KMS-11 (cell line): ENCODE measurements around the gene DUS1L.

ENCODE experiments used
- H2AFZ ChIP-seq: fragments of 200-600 bp; sonication (generic); 2 replicates; pipeline ENCODE4 v1.6.1; 2016; ENCODE audit warnings: antibody characterized with exemption, mixed run types, low read depth
- H3K27ac ChIP-seq: fragments of 200-600 bp; sonication (generic); 2 replicates; pipeline ENCODE4 v1.6.1; 2016; ENCODE audit warnings: mild to moderate bottlenecking, mixed run types
- H3K27me3 ChIP-seq: fragments of 200-600 bp; sonication (generic); 2 replicates; pipeline ENCODE4 v1.6.1; 2017; ENCODE audit warnings: mild to moderate bottlenecking, low read depth, mixed run types, moderate library complexity; ENCODE audit not compliant: insufficient read depth
- H3K36me3 ChIP-seq: fragments of 200-600 bp; sonication (generic); 2 replicates; pipeline ENCODE4 v1.6.1; 2017; ENCODE audit warnings: mild to moderate bottlenecking, mixed run types; ENCODE audit not compliant: insufficient read depth
- H3K4me1 ChIP-seq: fragments of 200-600 bp; sonication (generic); 2 replicates; pipeline ENCODE4 v1.6.1; 2016; ENCODE audit warnings: mild to moderate bottlenecking, low read depth, mixed run types; ENCODE audit not compliant: poor library complexity, severe bottlenecking
- H3K4me2 ChIP-seq: fragments of 200-600 bp; sonication (generic); 2 replicates; pipeline ENCODE4 v1.7.0; 2016; ENCODE audit warnings: mild to moderate bottlenecking, mixed run types
- H3K4me3 ChIP-seq: fragments of 200-600 bp; sonication (generic); IDR thresholded peaks from 2 replicates; pipeline ENCODE4 v1.6.1; 2017; ENCODE audit warnings: low read depth, low read length, mixed read lengths; ENCODE audit not compliant: insufficient read depth
- H3K79me2 ChIP-seq: fragments of 200-600 bp; sonication (generic); 2 replicates; pipeline ENCODE4 v1.6.1; 2016; ENCODE audit warnings: low read depth, mixed run types; ENCODE audit not compliant: insufficient read depth
- H3K9ac ChIP-seq: fragments of 200-600 bp; sonication (generic); 2 replicates; pipeline ENCODE4 v1.6.1; 2016; ENCODE audit warnings: mild to moderate bottlenecking, mixed run types
- H4K20me1 ChIP-seq: fragments of 200-600 bp; sonication (generic); 2 replicates; pipeline ENCODE4 v1.6.1; 2016; ENCODE audit warnings: mild to moderate bottlenecking, mixed run types; ENCODE audit not compliant: insufficient read depth
- CTCF ChIP-seq: fragments of 200-600 bp; sonication (generic); conservative IDR thresholded peaks from 2 replicates; pipeline ENCODE4 v1.6.1; 2017; ENCODE audit warnings: low read depth, mild to moderate bottlenecking, antibody characterized with exemption, low read length, moderate library complexity, mixed read lengths

The DUS1L gene

GRCh38 chr17:82096709-82097183, 31.1 kb upstream of the DUS1L start:
- H3K36me3 ChIP-seq = peaks cover 17% of the 10 kb centered on the region; the same call in 1 of the 2 replicates
- H3K4me2 ChIP-seq = peak overlapping the region; percentile 93
- H3K4me3 ChIP-seq = no peak overlapping the region
- no peak for TF ChIP-seq CTCF
- H3K4me1 ChIP-seq = peaks cover 27% of the 10 kb centered on the region
- no peak overlapping the region for H2AFZ ChIP-seq
- peaks cover 41% of the 10 kb centered on the region for H3K79me2 ChIP-seq
- peak overlapping the region; percentile 92 for H3K9ac ChIP-seq
- peaks cover 13% of the 10 kb centered on the region; the same call in 1 of the 2 replicates for H4K20me1 ChIP-seq
- H3K27ac ChIP-seq = peak overlapping the region; percentile 84
- no peaks in the 10 kb centered on the region for H3K27me3 ChIP-seq

GRCh38 chr17:82095777-82096708, 30.4 kb upstream of the DUS1L start:
- H3K27me3 ChIP-seq = no peaks in the 10 kb centered on the region
- H2AFZ ChIP-seq = no peak overlapping the region
- H3K4me1 ChIP-seq = peaks cover 27% of the 10 kb centered on the region
- no peak overlapping the region for H3K4me3 ChIP-seq
- H4K20me1 ChIP-seq = peaks cover 13% of the 10 kb centered on the region; the same call in 1 of the 2 replicates
- no peak for TF ChIP-seq CTCF
- peak overlapping the region; percentile 93 for H3K4me2 ChIP-seq
- H3K27ac ChIP-seq = no peak overlapping the region; the same call in 1 of the 2 replicates
- peaks cover 41% of the 10 kb centered on the region for H3K79me2 ChIP-seq
- H3K9ac ChIP-seq = peak overlapping the region; percentile 92; the same call in 1 of the 2 replicates
- peaks cover 17% of the 10 kb centered on the region; the same call in 1 of the 2 replicates for H3K36me3 ChIP-seq

- H3K36me3 ChIP-seq = peaks cover 24% of the 10 kb centered on the region; the same call in 1 of the 2 replicates
- no peak for TF ChIP-seq CTCF
- peaks cover 13% of the 10 kb centered on the region; the same call in 1 of the 2 replicates for H4K20me1 ChIP-seq
- peaks cover 41% of the 10 kb centered on the region for H3K79me2 ChIP-seq
- no peak overlapping the region for H3K9ac ChIP-seq
- no peak overlapping the region for H2AFZ ChIP-seq
- H3K27ac ChIP-seq = no peak overlapping the region; the same call in 1 of the 2 replicates
- no peak overlapping the region for H3K4me2 ChIP-seq
- H3K4me3 ChIP-seq = no peak overlapping the region
- peaks cover 27% of the 10 kb centered on the region for H3K4me1 ChIP-seq
- no peaks in the 10 kb centered on the region for H3K27me3 ChIP-seq
Measured at GRCh38 chr17:82094931-82095776, 29.6 kb upstream of the DUS1L start.

- no peak for TF ChIP-seq CTCF
- Histone ChIP-seq H3K4me1 (peaks cover 17% of the 10 kb centered on the region), H3K4me2 (no peak overlapping the region), H3K27me3 (no peaks in the 10 kb centered on the region), H3K9ac (no peak overlapping the region), H3K36me3 (peaks cover 24% of the 10 kb centered on the region; the same call in 1 of the 2 replicates), H2AFZ (no peak overlapping the region), H3K4me3 (no peak overlapping the region), H3K27ac (no peak overlapping the region), H3K79me2 (peaks cover 34% of the 10 kb centered on the region), H4K20me1 (peaks cover 13% of the 10 kb centered on the region; the same call in 1 of the 2 replicates)
Measured at GRCh38 chr17:82092995-82093751, 27.6 kb upstream of the DUS1L start.
